Activated naive CD8-positive, alpha-beta T cell (primary cell): ENCODE data around the gene BAZ1A.
A peak's percentile ranks its signal among the peaks of the same experiment; 100 is the strongest.

Source experiments
- H3K27ac Mint-ChIP-seq: one replicate; pipeline ENCODE4 v1.8.0; 2021; ENCODE audit warnings: mixed read lengths
- H3K27me3 Mint-ChIP-seq: one replicate; pipeline ENCODE4 v1.8.0; 2021; ENCODE audit warnings: mixed read lengths
- H3K36me3 Mint-ChIP-seq: one replicate; pipeline ENCODE4 v1.8.0; 2021; ENCODE audit warnings: mixed read lengths
- H3K4me1 Mint-ChIP-seq: one replicate; pipeline ENCODE4 v1.8.0; 2021; ENCODE audit warnings: low read depth, mixed read lengths
- H3K4me3 Mint-ChIP-seq: one replicate; pipeline ENCODE4 v1.8.0; 2021; ENCODE audit warnings: mild to moderate bottlenecking, mixed read lengths
- H3K9me3 Mint-ChIP-seq: one replicate; pipeline ENCODE4 v1.8.0; 2021; ENCODE audit warnings: low read depth, mixed read lengths

The BAZ1A gene

GRCh38 chr14:34785223-34786006 is 89.7 kb downstream of the BAZ1A start:
- H3K27me3 Mint-ChIP-seq, result no peaks in the 10 kb centered on the region
- no peaks in the 10 kb centered on the region for H3K9me3 Mint-ChIP-seq
- no peak overlapping the region for H3K4me3 Mint-ChIP-seq
- H3K27ac Mint-ChIP-seq, result no peak overlapping the region
- H3K4me1 Mint-ChIP-seq, result peaks cover 2% of the 10 kb centered on the region
- peaks cover 14% of the 10 kb centered on the region for H3K36me3 Mint-ChIP-seq

GRCh38 chr14:34782031-34782430 is 93.1 kb downstream of the BAZ1A start:
- H3K27me3 Mint-ChIP-seq, result no peaks in the 10 kb centered on the region

GRCh38 chr14:34781242-34781641 is 93.9 kb downstream of the BAZ1A start:
- no peaks in the 10 kb centered on the region for H3K9me3 Mint-ChIP-seq
- peaks cover 1% of the 10 kb centered on the region for H3K4me1 Mint-ChIP-seq
- H3K36me3 Mint-ChIP-seq, result peaks cover 16% of the 10 kb centered on the region
- H3K27ac Mint-ChIP-seq, result no peak overlapping the region
- H3K27me3 Mint-ChIP-seq, result no peaks in the 10 kb centered on the region
- H3K4me3 Mint-ChIP-seq, result no peak overlapping the region

More at GRCh38 chr14:34782031-34782430, 93.1 kb downstream of the BAZ1A start:
- H3K36me3 Mint-ChIP-seq, result peaks cover 15% of the 10 kb centered on the region
- H3K27ac Mint-ChIP-seq, result no peak overlapping the region
- H3K4me1 Mint-ChIP-seq, result peaks cover 2% of the 10 kb centered on the region
- H3K9me3 Mint-ChIP-seq, result no peaks in the 10 kb centered on the region
- no peak overlapping the region for H3K4me3 Mint-ChIP-seq

- peak overlapping the region; percentile 64 for H3K27ac Mint-ChIP-seq
- no peak overlapping the region for H3K4me3 Mint-ChIP-seq
- no peaks in the 10 kb centered on the region for H3K9me3 Mint-ChIP-seq
- H3K36me3 Mint-ChIP-seq, result peaks cover 15% of the 10 kb centered on the region
- no peaks in the 10 kb centered on the region for H3K27me3 Mint-ChIP-seq
- H3K4me1 Mint-ChIP-seq, result no peaks in the 10 kb centered on the region
These were observed 94.5 kb downstream of the BAZ1A start for GRCh38 chr14:34780646-34781045.

- H3K27ac Mint-ChIP-seq, result no peak overlapping the region
- no peak overlapping the region for H3K4me3 Mint-ChIP-seq
- H3K36me3 Mint-ChIP-seq, result peaks cover 17% of the 10 kb centered on the region
- no peaks in the 10 kb centered on the region for H3K4me1 Mint-ChIP-seq
- H3K27me3 Mint-ChIP-seq, result no peaks in the 10 kb centered on the region
- no peaks in the 10 kb centered on the region for H3K9me3 Mint-ChIP-seq
These were observed 96.4 kb downstream of the BAZ1A start for GRCh38 chr14:34778744-34779143.

- Mint-ChIP-seq H3K4me3 (no peak overlapping the region), H3K4me1 (no peaks in the 10 kb centered on the region), H3K27ac (no peak overlapping the region), H3K36me3 (peaks cover 16% of the 10 kb centered on the region), H3K9me3 (no peaks in the 10 kb centered on the region), H3K27me3 (no peaks in the 10 kb centered on the region)
These were observed 98.5 kb downstream of the BAZ1A start for GRCh38 chr14:34776611-34777010.

- H3K27ac Mint-ChIP-seq, result no peak overlapping the region
- no peak overlapping the region for H3K4me3 Mint-ChIP-seq
- H3K4me1 Mint-ChIP-seq, result no peaks in the 10 kb centered on the region
- H3K9me3 Mint-ChIP-seq, result no peaks in the 10 kb centered on the region
- peaks cover 16% of the 10 kb centered on the region for H3K36me3 Mint-ChIP-seq
- no peaks in the 10 kb centered on the region for H3K27me3 Mint-ChIP-seq
These were observed 99.2 kb downstream of the BAZ1A start for GRCh38 chr14:34775922-34776321.

- Mint-ChIP-seq H3K36me3 (peaks cover 12% of the 10 kb centered on the region), H3K4me3 (no peak overlapping the region), H3K27ac (no peak overlapping the region), H3K9me3 (no peaks in the 10 kb centered on the region), H3K4me1 (no peaks in the 10 kb centered on the region), H3K27me3 (no peaks in the 10 kb centered on the region)
These were observed 99.8 kb downstream of the BAZ1A start for GRCh38 chr14:34775342-34775741.

GRCh38 chr14:34770901-34771300 is 104.3 kb downstream of the BAZ1A start:
- no peaks in the 10 kb centered on the region for H3K4me1 Mint-ChIP-seq
- H3K36me3 Mint-ChIP-seq, result peaks cover 8% of the 10 kb centered on the region
- H3K27ac Mint-ChIP-seq, result no peak overlapping the region
- no peaks in the 10 kb centered on the region for H3K27me3 Mint-ChIP-seq
- H3K4me3 Mint-ChIP-seq, result no peak overlapping the region
- H3K9me3 Mint-ChIP-seq, result no peaks in the 10 kb centered on the region

- no peaks in the 10 kb centered on the region for H3K27me3 Mint-ChIP-seq
- peaks cover 11% of the 10 kb centered on the region for H3K36me3 Mint-ChIP-seq
- H3K4me3 Mint-ChIP-seq, result no peak overlapping the region
- no peaks in the 10 kb centered on the region for H3K9me3 Mint-ChIP-seq
- H3K4me1 Mint-ChIP-seq, result no peaks in the 10 kb centered on the region
- H3K27ac Mint-ChIP-seq, result peak overlapping the region; percentile 1
These were observed 108.6 kb downstream of the BAZ1A start for GRCh38 chr14:34766606-34767005.

- Mint-ChIP-seq H3K4me3 (no peak overlapping the region), H3K27me3 (no peaks in the 10 kb centered on the region), H3K9me3 (no peaks in the 10 kb centered on the region), H3K27ac (peak overlapping the region; percentile 1), H3K4me1 (no peaks in the 10 kb centered on the region), H3K36me3 (peaks cover 12% of the 10 kb centered on the region)
These were observed 109.1 kb downstream of the BAZ1A start for GRCh38 chr14:34766060-34766459.

- Mint-ChIP-seq H3K4me1 (no peaks in the 10 kb centered on the region), H3K27me3 (no peaks in the 10 kb centered on the region), H3K36me3 (peaks cover 5% of the 10 kb centered on the region), H3K27ac (peak overlapping the region; percentile 2), H3K9me3 (no peaks in the 10 kb centered on the region), H3K4me3 (no peak overlapping the region)
These were observed 119.9 kb downstream of the BAZ1A start for GRCh38 chr14:34755215-34755614.

GRCh38 chr14:34754687-34755086 is 120.5 kb downstream of the BAZ1A start:
- H3K27me3 Mint-ChIP-seq, result no peaks in the 10 kb centered on the region
- H3K27ac Mint-ChIP-seq, result peak overlapping the region; percentile 12
- no peaks in the 10 kb centered on the region for H3K4me1 Mint-ChIP-seq
- peaks cover 5% of the 10 kb centered on the region for H3K36me3 Mint-ChIP-seq
- H3K4me3 Mint-ChIP-seq, result no peak overlapping the region
- H3K9me3 Mint-ChIP-seq, result no peaks in the 10 kb centered on the region

GRCh38 chr14:34750670-34751069 is 124.5 kb downstream of the BAZ1A start:
- H3K27ac Mint-ChIP-seq, result no peak overlapping the region
- H3K9me3 Mint-ChIP-seq, result no peaks in the 10 kb centered on the region

GRCh38 chr14:34750233-34750632 is 124.9 kb downstream of the BAZ1A start:
- Mint-ChIP-seq H3K27me3 (no peaks in the 10 kb centered on the region), H3K9me3 (no peaks in the 10 kb centered on the region), H3K4me1 (no peaks in the 10 kb centered on the region), H3K4me3 (no peak overlapping the region), H3K36me3 (peaks cover under 1% of the 10 kb centered on the region), H3K27ac (no peak overlapping the region)

More at GRCh38 chr14:34750670-34751069, 124.5 kb downstream of the BAZ1A start:
- Mint-ChIP-seq H3K36me3 (peaks cover 3% of the 10 kb centered on the region), H3K4me1 (no peaks in the 10 kb centered on the region), H3K27me3 (no peaks in the 10 kb centered on the region), H3K4me3 (no peak overlapping the region)

GRCh38 chr14:34749408-34749807 is 125.8 kb downstream of the BAZ1A start:
- no peaks in the 10 kb centered on the region for H3K9me3 Mint-ChIP-seq
- H3K27ac Mint-ChIP-seq, result no peak overlapping the region
- H3K4me1 Mint-ChIP-seq, result no peaks in the 10 kb centered on the region
- H3K27me3 Mint-ChIP-seq, result no peaks in the 10 kb centered on the region
- no peaks in the 10 kb centered on the region for H3K36me3 Mint-ChIP-seq
- H3K4me3 Mint-ChIP-seq, result no peak overlapping the region
